Neutrophil (primary cell): ENCODE measurements around the gene MSI2.

Experiments
- H3K27ac ChIP-seq: fragments of 200-600 bp; sonication (generic); 2 replicates; pipeline ENCODE4 v1.5.1; 2016; ENCODE audit warnings: mild to moderate bottlenecking, moderate library complexity
- H3K27me3 ChIP-seq: fragments of 200-600 bp; sonication (generic); 2 replicates; pipeline ENCODE4 v1.6.0; 2016; ENCODE audit warnings: mild to moderate bottlenecking
- H3K36me3 ChIP-seq: fragments of 200-600 bp; sonication (generic); 2 replicates; pipeline ENCODE4 v1.5.1; 2017
- H3K4me1 ChIP-seq, 2 experiments: fragments of 200-600 bp in 1 of 2; sonication (generic) in 1 of 2; 1 replicate in 1 of 2; 2 replicates in 1 of 2; pipeline versions ENCODE4 v1.5.1 to v1.6.1; 2013 to 2016; ENCODE audit warnings: low read depth in 1 of 2, low read length in 1 of 2, mild to moderate bottlenecking in 1 of 2, moderate library complexity in 1 of 2; ENCODE audit not compliant: control insufficient read depth in 1 of 2, insufficient read depth in 1 of 2
- H3K4me3 ChIP-seq, 2 experiments: fragments of 200-600 bp in 1 of 2; sonication (generic) in 1 of 2; 1 replicate in 1 of 2; 2 replicates in 1 of 2; pipeline ENCODE4 v1.5.1; 2013 to 2016; ENCODE audit warnings: low read depth in 1 of 2, low read length in 1 of 2, mild to moderate bottlenecking in 1 of 2, moderate library complexity in 1 of 2
- H3K9me3 ChIP-seq: fragments of 200-600 bp; sonication (generic); 2 replicates; pipeline ENCODE4 v1.5.1; 2016
- CTCF ChIP-seq: fragments of 200-600 bp; sonication (generic); IDR thresholded peaks from 2 replicates; pipeline ENCODE4 v1.5.1; 2016; ENCODE audit warnings: antibody characterized with exemption

The MSI2 gene

GRCh38 chr17:57332501-57332900 lies 76.2 kb downstream of the MSI2 start:
- Histone ChIP-seq H3K4me3 (no peak overlapping the region), H3K4me1 (no peaks in the 10 kb centered on the region), H3K36me3 (no peaks in the 10 kb centered on the region), H3K27ac (no peak overlapping the region), H3K27me3 (no peaks in the 10 kb centered on the region), H3K9me3 (no peaks in the 10 kb centered on the region)
- no peak for TF ChIP-seq CTCF

- Histone ChIP-seq H3K4me3 (no peak overlapping the region), H3K27me3 (peaks cover 15% of the 10 kb centered on the region), H3K36me3 (no peaks in the 10 kb centered on the region), H3K27ac (no peak overlapping the region), H3K4me1 (no peaks in the 10 kb centered on the region), H3K9me3 (no peaks in the 10 kb centered on the region)
- no peak for TF ChIP-seq CTCF
Measured at GRCh38 chr17:57335195-57335792, 79.0 kb downstream of the MSI2 start.

- Histone ChIP-seq H3K4me3 (no peak overlapping the region), H3K27ac (no peak overlapping the region), H3K4me1 (no peaks in the 10 kb centered on the region), H3K27me3 (peaks cover 15% of the 10 kb centered on the region), H3K9me3 (no peaks in the 10 kb centered on the region), H3K36me3 (no peaks in the 10 kb centered on the region)
- TF ChIP-seq CTCF = no peak
Measured at GRCh38 chr17:57337390-57337789, 81.1 kb downstream of the MSI2 start.

GRCh38 chr17:57338257-57338914 lies 82.1 kb downstream of the MSI2 start:
- Histone ChIP-seq H3K27ac (no peak overlapping the region), H3K36me3 (no peaks in the 10 kb centered on the region), H3K4me1 (no peaks in the 10 kb centered on the region), H3K9me3 (no peaks in the 10 kb centered on the region), H3K4me3 (no peak overlapping the region), H3K27me3 (peaks cover 15% of the 10 kb centered on the region)
- no peak for TF ChIP-seq CTCF

GRCh38 chr17:57340160-57340981 lies 84.0 kb downstream of the MSI2 start:
- Histone ChIP-seq H3K4me3 (no peak overlapping the region), H3K27ac (no peak overlapping the region), H3K4me1 (no peaks in the 10 kb centered on the region), H3K36me3 (no peaks in the 10 kb centered on the region), H3K27me3 (peaks cover 15% of the 10 kb centered on the region), H3K9me3 (no peaks in the 10 kb centered on the region)
- TF ChIP-seq CTCF = no peak
